Upper lobe of left lung (tissue), 6 donors: Measurements from ENCODE around the gene CAPN6. TPM values are rescaled to one million over a fixed set of nuclear protein-coding genes. Genes with fewer than 3 reads are reported as not detected.

Source experiments
- ATAC-seq, 2 donors: fragments of 200-7000 bp; cut with Tn5 transposase; one replicate each; pipeline ENCODE4 v1.9.1; 2022; ENCODE audit warnings: mild to moderate bottlenecking in 2 of 2, moderate library complexity in 2 of 2; ENCODE audit not compliant: low FRiP score in 2 of 2
- DNase-seq, 2 donors: peaks; one replicate each; pipeline ENCODE4 v3.0.0-alpha.2; 2019 to 2020
- H3K27ac ChIP-seq, 4 donors: fragments of 200-600 bp; sonication (generic); one replicate each; pipeline ENCODE4 v1.5.1; 2016 to 2019
- H3K27me3 ChIP-seq, 4 donors: fragments of 200-600 bp; sonication (generic); one replicate each; pipeline ENCODE4 v1.5.1; 2017 to 2019
- H3K36me3 ChIP-seq, 4 donors: fragments of 200-600 bp; sonication (generic); one replicate each; pipeline ENCODE4 v1.5.1; 2016 to 2019
- H3K4me1 ChIP-seq, 4 donors: fragments of 200-600 bp; sonication (generic); one replicate each; pipeline ENCODE4 v1.5.1; 2018 to 2019
- H3K4me3 ChIP-seq, 4 donors: fragments of 200-600 bp; sonication (generic); one replicate each; pipeline ENCODE4 v1.5.1; 2017 to 2019; ENCODE audit warnings: mild to moderate bottlenecking in 2 of 4, moderate library complexity in 1 of 4
- H3K9me3 ChIP-seq, 4 donors: fragments of 200-600 bp; sonication (generic); one replicate each; pipeline ENCODE4 v1.5.1; 2018 to 2019
- EP300 ChIP-seq, 4 donors: sonication (generic); formaldehyde crosslinking; IDR thresholded peaks; one replicate each; pipeline ENCODE4 v1.5.1; 2017; ENCODE audit warnings: antibody characterized with exemption in 4 of 4, control low read depth in 2 of 4
- POLR2A ChIP-seq, 4 donors: fragments of 450-650 bp; IDR thresholded peaks; one replicate each; pipeline ENCODE4 v1.5.1; 2016 to 2017; ENCODE audit warnings: antibody characterized with exemption in 4 of 4, mild to moderate bottlenecking in 2 of 4
- POLR2AphosphoS5 ChIP-seq, 2 donors: sonication (generic); formaldehyde crosslinking; IDR thresholded peaks; one replicate each; pipeline ENCODE4 v1.5.1; 2017; ENCODE audit warnings: antibody characterized with exemption in 2 of 2
- WGBS, 2 donors: methylation state at CpG; one replicate each; pipeline ENCODE4 v1.1.5; 2017 to 2018; 5-methylcytosine and 5-hydroxymethylcytosine counted together
- total RNA-seq, 6 donors: library from RNA; depleted of rRNA in 4 of 6; stranded (reverse); fragments of >200 nt in 4 of 6; gene quantifications; one replicate each; pipeline versions ENCODE4 v1.1.0 to v1.2.1, GENCODE V29; 2016 to 2021
- TF ChIP-seq, protein P1 (sequence below), 6 experiments: fragments of 450-650 bp in 4 of 6; fragments of 200-600 bp in 2 of 6; sonication (generic) in 2 of 6; IDR thresholded peaks; one replicate each; pipeline ENCODE4 v1.5.1; 2016 to 2019; ENCODE audit warnings: antibody characterized with exemption in 6 of 6
- donor health status: DM: no; HTN: no; CAD: no; lungs with moderate emphysema.
- donor health status: DM: no; HTN: yes; CAD: no; lungs with severe emphysema.

The CAPN6 gene
- total RNA-seq, 6 donors from 2014 or later = 0.20 to 0.69 (median 0.43) TPM; not detected in 2

GRCh38 chrX:111282991-111283390, 12.7 kb upstream of the CAPN6 start:
- ATAC-seq (no peak), DNase-seq (no peak)
- H3K9me3 ChIP-seq = no peaks in the 10 kb centered on the region
- no peaks in the 10 kb centered on the region for H3K36me3 ChIP-seq
- 87 to 100% methylated on average over 1 of the region's 1 CpG for WGBS, 2 donors
- H3K27me3 ChIP-seq = no peaks in the 10 kb centered on the region
- no peak overlapping the region for H3K27ac ChIP-seq
- H3K4me1 ChIP-seq = no peaks in the 10 kb centered on the region
- H3K4me3 ChIP-seq = no peak overlapping the region
- TF ChIP-seq, protein P1, sequence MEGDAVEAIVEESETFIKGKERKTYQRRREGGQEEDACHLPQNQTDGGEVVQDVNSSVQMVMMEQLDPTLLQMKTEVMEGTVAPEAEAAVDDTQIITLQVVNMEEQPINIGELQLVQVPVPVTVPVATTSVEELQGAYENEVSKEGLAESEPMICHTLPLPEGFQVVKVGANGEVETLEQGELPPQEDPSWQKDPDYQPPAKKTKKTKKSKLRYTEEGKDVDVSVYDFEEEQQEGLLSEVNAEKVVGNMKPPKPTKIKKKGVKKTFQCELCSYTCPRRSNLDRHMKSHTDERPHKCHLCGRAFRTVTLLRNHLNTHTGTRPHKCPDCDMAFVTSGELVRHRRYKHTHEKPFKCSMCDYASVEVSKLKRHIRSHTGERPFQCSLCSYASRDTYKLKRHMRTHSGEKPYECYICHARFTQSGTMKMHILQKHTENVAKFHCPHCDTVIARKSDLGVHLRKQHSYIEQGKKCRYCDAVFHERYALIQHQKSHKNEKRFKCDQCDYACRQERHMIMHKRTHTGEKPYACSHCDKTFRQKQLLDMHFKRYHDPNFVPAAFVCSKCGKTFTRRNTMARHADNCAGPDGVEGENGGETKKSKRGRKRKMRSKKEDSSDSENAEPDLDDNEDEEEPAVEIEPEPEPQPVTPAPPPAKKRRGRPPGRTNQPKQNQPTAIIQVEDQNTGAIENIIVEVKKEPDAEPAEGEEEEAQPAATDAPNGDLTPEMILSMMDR (IDR thresholded peaks at IDR 0.05) = no peak
- TF ChIP-seq POLR2A (IDR thresholded peaks at IDR 0.05) (no peak), POLR2AphosphoS5 (IDR thresholded peaks at IDR 0.05) (no peak), EP300 (IDR thresholded peaks at IDR 0.05) (no peak)

DNA sequence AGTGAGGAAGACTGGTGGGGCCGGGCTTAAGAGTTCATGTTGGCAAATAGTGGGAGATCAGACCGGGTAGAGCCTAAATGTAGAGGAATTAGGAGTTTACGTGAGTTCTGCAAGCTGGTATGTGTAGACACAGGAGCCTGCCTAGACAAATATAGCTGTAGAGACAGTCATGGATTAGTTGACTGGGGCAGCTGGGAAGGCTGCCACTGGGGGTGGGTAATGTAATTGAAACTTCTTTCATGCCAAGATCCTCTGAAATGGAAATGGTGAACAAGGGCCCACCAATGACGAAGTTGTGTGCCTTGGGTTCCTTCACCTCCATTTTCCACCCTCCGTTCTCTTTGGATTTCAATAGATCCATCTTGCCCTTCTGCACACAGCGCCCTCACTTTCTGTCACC, 11.9 kb upstream of the CAPN6 start:
- no peaks in the 10 kb centered on the region for H3K36me3 ChIP-seq
- no peaks in the 10 kb centered on the region for H3K4me1 ChIP-seq
- H3K27me3 ChIP-seq = no peaks in the 10 kb centered on the region
- no peaks in the 10 kb centered on the region for H3K9me3 ChIP-seq
- no peak overlapping the region for H3K27ac ChIP-seq
- DNase-seq (no peak), ATAC-seq (no peak)
- 68 to 90% methylated on average over 6 of the region's 6 CpGs for WGBS, 2 donors
- H3K4me3 ChIP-seq = no peak overlapping the region
- TF ChIP-seq EP300 (IDR thresholded peaks at IDR 0.05) = no peak
- no peak for TF ChIP-seq POLR2A (IDR thresholded peaks at IDR 0.05)
- TF ChIP-seq, protein P1 (IDR thresholded peaks at IDR 0.05) = no peak
- no peak for TF ChIP-seq POLR2AphosphoS5 (IDR thresholded peaks at IDR 0.05)

- Histone ChIP-seq H3K9me3 (no peaks in the 10 kb centered on the region), H3K27ac (no peak overlapping the region), H3K27me3 (no peaks in the 10 kb centered on the region), H3K36me3 (no peaks in the 10 kb centered on the region), H3K4me3 (no peak overlapping the region), H3K4me1 (no peaks in the 10 kb centered on the region)
- ATAC-seq (no peak), DNase-seq (no peak)
- TF ChIP-seq POLR2AphosphoS5 (IDR thresholded peaks at IDR 0.05) (no peak), EP300 (IDR thresholded peaks at IDR 0.05) (no peak)
- WGBS, 2 donors = 36 to 56% methylated on average over 2 of the region's 2 CpGs
Measured at GRCh38 chrX:111268506-111268905, 1.8 kb downstream of the CAPN6 start.

- no peak for ATAC-seq
- Histone ChIP-seq H3K27me3 (no peaks in the 10 kb centered on the region), H3K36me3 (no peaks in the 10 kb centered on the region)
Measured at GRCh38 chrX:111265486-111265885, 4.8 kb downstream of the CAPN6 start.

GRCh38 chrX:111264385-111264784, 5.9 kb downstream of the CAPN6 start:
- ATAC-seq = no peak
- 54 to 81% methylated on average over 2 of the region's 2 CpGs for WGBS, 2 donors
- TF ChIP-seq EP300 (IDR thresholded peaks at IDR 0.05) (no peak), POLR2AphosphoS5 (IDR thresholded peaks at IDR 0.05) (no peak), POLR2A (IDR thresholded peaks at IDR 0.05) (no peak)
- TF ChIP-seq, protein P1 (IDR thresholded peaks at IDR 0.05) = no peak
- Histone ChIP-seq H3K4me3 (no peak overlapping the region), H3K36me3 (no peaks in the 10 kb centered on the region), H3K27me3 (no peaks in the 10 kb centered on the region), H3K4me1 (no peaks in the 10 kb centered on the region), H3K9me3 (no peaks in the 10 kb centered on the region), H3K27ac (no peak overlapping the region)
- no peak for DNase-seq

More at GRCh38 chrX:111265486-111265885, 4.8 kb downstream of the CAPN6 start:
- H3K9me3 ChIP-seq = no peaks in the 10 kb centered on the region
- H3K27ac ChIP-seq = no peak overlapping the region
- H3K4me1 ChIP-seq = no peaks in the 10 kb centered on the region
- no peak for TF ChIP-seq POLR2A (IDR thresholded peaks at IDR 0.05)
- TF ChIP-seq EP300 (IDR thresholded peaks at IDR 0.05) = no peak
- TF ChIP-seq, protein P1 (IDR thresholded peaks at IDR 0.05) = no peak
- TF ChIP-seq POLR2AphosphoS5 (IDR thresholded peaks at IDR 0.05) = no peak
- no peak overlapping the region for H3K4me3 ChIP-seq
- no peak for DNase-seq
- 65 to 73% methylated on average over 2 of the region's 2 CpGs for WGBS, 2 donors
